ENCODE measurements around the gene ZDHHC11B. TPM values are rescaled to one million over a fixed set of nuclear protein-coding genes. Genes with fewer than 3 reads are reported as not detected.
A peak's percentile ranks its signal among the peaks of the same experiment; 100 is the strongest.
"Not testable (repeated sequence)": the region's sequence is repeated elsewhere in the genome, so short reads cannot be mapped to it uniquely, and the experiment has no call there.

Gene ZDHHC11B
- total and polyA plus RNA-seq, 7 experiments from 2014 or later, result 0.13 to 5.5 (median 1.2) TPM; not detected in 2

DNA sequence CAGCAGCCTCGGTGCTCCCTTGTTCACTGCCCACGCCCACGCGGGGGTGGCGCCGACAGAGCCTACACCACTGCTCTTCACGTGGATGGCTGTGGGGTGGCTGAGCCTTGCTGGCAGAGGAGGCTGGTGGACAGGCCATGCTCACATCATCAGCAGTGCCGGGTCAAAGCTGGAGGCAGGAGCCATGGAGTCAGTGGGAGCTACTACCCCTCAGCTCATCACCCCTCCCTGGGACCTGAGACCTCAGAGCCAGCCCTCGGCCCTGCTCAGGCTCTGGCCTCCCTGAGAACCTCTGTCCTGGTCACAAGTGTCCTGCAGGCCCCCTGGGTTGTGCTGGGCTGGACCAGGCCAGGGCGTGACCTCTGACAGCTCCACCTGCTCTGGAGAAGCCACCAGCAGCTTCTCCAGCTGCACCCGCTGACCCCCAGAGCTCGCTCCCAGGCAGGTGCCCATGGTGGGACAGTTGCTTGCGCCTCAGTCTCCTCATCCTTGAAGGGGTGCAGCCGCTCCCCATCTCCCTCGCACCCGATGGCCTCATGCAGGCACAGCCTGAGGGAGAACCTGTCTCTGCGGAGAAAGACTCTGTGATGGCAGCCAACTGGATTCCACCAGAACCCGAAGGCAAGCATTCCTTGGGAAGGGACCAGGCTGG lies 9.5 kb downstream of the ZDHHC11B start:
- H3K4me3 ChIP-seq (ENCODE audit: low read length); H3K36me3 ChIP-seq (ENCODE audit: control insufficient read depth in 2 of 3, insufficient read depth in 3 of 3, low read length in 3 of 3); H3K27ac Mint-ChIP-seq; H3K27ac ChIP-seq (ENCODE audit: low read depth, low read length); H3K4me1 Mint-ChIP-seq; H3K27me3 Mint-ChIP-seq; H3K9me3 Mint-ChIP-seq; H3K27me3 ChIP-seq (ENCODE audit: control insufficient read depth in 2 of 2, insufficient read depth in 2 of 2, low read length in 2 of 2); H3K4me1 ChIP-seq (ENCODE audit: control insufficient read depth in 2 of 2, insufficient read depth in 2 of 2, low read length in 2 of 2); H3K4me3 Mint-ChIP-seq; intact Hi-C loops (cut with micrococcal nuclease); POLR2A ChIA-PET; H3K36me3 Mint-ChIP-seq; DNase-seq; H3K9me3 ChIP-seq (ENCODE audit: control insufficient read depth in 2 of 3, low read length in 3 of 3); CTCF ChIA-PET: not testable (repeated sequence)
- ATAC-seq, result peak; percentile 7

DNA sequence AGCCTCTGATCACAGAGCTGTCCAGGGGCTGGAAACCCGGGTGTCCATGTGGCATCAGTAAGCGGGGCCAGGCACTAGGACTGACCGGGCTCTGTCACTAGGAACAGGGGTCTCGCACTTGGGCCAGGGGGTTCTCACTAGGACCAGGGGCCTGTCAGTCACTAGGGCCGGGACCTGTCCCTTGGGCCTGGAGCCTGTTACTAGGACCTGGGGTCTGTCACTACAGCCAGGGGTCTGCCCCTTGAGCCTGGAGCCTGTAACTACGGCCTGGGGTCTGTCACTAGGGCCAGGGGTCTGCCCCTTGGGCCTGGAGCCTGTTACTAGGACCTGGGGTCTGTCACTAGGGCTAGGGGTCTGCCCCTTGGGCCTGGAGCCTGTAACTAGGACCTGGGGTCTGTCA lies 10.2 kb downstream of the ZDHHC11B start:
- H3K4me3 ChIP-seq (ENCODE audit: low read length); DNase-seq; H3K9me3 ChIP-seq (ENCODE audit: control insufficient read depth in 2 of 3, low read length in 3 of 3); H3K36me3 ChIP-seq (ENCODE audit: control insufficient read depth in 2 of 3, insufficient read depth in 3 of 3, low read length in 3 of 3); H3K4me3 Mint-ChIP-seq; intact Hi-C loops (cut with micrococcal nuclease); H3K36me3 Mint-ChIP-seq; H3K27ac Mint-ChIP-seq; H3K27me3 Mint-ChIP-seq; H3K4me1 Mint-ChIP-seq; H3K9me3 Mint-ChIP-seq; H3K4me1 ChIP-seq (ENCODE audit: control insufficient read depth in 2 of 2, insufficient read depth in 2 of 2, low read length in 2 of 2); ATAC-seq; CTCF ChIA-PET; POLR2A ChIA-PET; H3K27ac ChIP-seq (ENCODE audit: low read depth, low read length); H3K27me3 ChIP-seq (ENCODE audit: control insufficient read depth in 2 of 2, insufficient read depth in 2 of 2, low read length in 2 of 2): not testable (repeated sequence)

DNA sequence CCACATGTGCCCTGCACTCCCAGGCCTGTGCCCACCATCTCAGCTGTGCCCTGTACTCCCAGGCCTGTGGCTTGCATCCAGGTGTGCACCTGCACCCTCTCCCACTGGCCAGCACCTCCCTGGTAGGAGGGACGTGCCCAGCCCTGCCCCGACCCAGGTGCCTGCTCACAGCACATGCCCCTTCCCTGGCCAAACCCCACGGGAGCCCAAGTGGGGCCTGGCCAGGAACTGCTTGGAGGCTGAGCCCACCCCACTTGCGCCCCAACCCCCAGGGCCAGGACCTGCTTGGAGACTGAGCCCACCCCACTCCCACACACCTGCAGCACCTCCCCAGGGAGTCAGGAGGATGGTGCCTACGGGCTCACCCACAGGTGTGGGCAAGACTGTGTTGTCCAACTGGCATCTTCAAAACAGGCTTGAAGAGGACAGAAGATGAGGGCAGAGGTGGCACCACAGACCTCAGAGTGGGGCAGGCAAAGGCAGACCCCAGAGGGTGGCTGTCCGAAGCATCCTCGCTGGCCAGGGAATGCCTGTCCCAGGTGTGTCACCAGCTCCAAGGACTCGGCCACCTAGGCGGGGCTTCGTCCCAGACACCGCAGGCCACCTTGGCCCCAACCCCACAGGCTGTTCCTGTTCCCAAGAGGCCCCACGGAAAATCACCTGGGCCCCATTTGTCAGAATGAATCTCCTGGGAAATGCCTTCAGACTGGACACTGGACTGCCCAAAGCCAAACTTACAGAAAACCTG lies 10.8 kb downstream of the ZDHHC11B start:
- ATAC-seq, result no peak
- Mint-ChIP-seq H3K4me3 (no peak overlapping the region), H3K27ac (no peak overlapping the region), H3K4me1 (no peaks in the 10 kb centered on the region), H3K36me3 (no peaks in the 10 kb centered on the region), H3K9me3 (no peaks in the 10 kb centered on the region), H3K27me3 (peaks cover 0 to 4% (median 0%) of the 10 kb centered on the region in 5 donors)
- no peaks in the 10 kb centered on the region for H3K4me1 ChIP-seq (ENCODE audit: control insufficient read depth in 2 of 2, insufficient read depth in 2 of 2, low read length in 2 of 2)
- ChIA-PET POLR2A (no interaction called here), CTCF (no interaction called here)
- no peaks in the 10 kb centered on the region for H3K36me3 ChIP-seq (ENCODE audit: control insufficient read depth in 2 of 3, insufficient read depth in 3 of 3, low read length in 3 of 3)
- H3K9me3 ChIP-seq (ENCODE audit: control insufficient read depth in 2 of 3, low read length in 3 of 3), result no peaks in the 10 kb centered on the region
- H3K4me3 ChIP-seq (ENCODE audit: low read length), result no peak overlapping the region
- H3K27ac ChIP-seq (ENCODE audit: low read depth, low read length), result no peak overlapping the region
- DNase-seq, result no peak
- H3K27me3 ChIP-seq (ENCODE audit: control insufficient read depth in 2 of 2, insufficient read depth in 2 of 2, low read length in 2 of 2), result no peaks in the 10 kb centered on the region
- intact Hi-C loops (cut with micrococcal nuclease), result no loop called here

DNA sequence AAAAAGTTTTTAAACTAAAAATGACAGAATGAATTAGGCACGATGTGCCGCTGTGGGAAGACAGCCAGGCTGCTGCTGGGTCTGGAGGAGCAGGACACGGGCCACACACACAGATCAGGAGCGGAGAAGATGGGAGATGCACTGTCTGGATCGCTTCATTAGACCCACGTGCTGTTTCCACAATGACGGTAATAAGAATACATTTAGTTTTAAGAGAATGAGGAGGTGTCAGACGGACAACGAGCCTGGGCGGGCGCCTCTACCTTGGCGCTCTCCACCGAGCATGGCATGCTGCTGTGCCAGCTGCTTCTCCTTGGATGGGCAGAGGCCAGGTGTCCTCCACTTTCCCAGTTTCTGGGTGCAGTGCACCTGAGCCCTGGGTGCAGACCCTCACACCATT lies 11.6 kb downstream of the ZDHHC11B start:
- H3K36me3 ChIP-seq (ENCODE audit: control insufficient read depth in 2 of 3, insufficient read depth in 3 of 3, low read length in 3 of 3); H3K4me3 ChIP-seq (ENCODE audit: low read length); H3K9me3 Mint-ChIP-seq; H3K4me1 Mint-ChIP-seq; H3K27me3 ChIP-seq (ENCODE audit: control insufficient read depth in 2 of 2, insufficient read depth in 2 of 2, low read length in 2 of 2); H3K27ac ChIP-seq (ENCODE audit: low read depth, low read length); H3K36me3 Mint-ChIP-seq; H3K9me3 ChIP-seq (ENCODE audit: control insufficient read depth in 2 of 3, low read length in 3 of 3); H3K4me1 ChIP-seq (ENCODE audit: control insufficient read depth in 2 of 2, insufficient read depth in 2 of 2, low read length in 2 of 2); ATAC-seq; POLR2A ChIA-PET; intact Hi-C loops (cut with micrococcal nuclease); H3K27me3 Mint-ChIP-seq; DNase-seq; H3K4me3 Mint-ChIP-seq; CTCF ChIA-PET: not testable (repeated sequence)
- peak overlapping the region in 1 of 9 donors; percentile 59 for H3K27ac Mint-ChIP-seq

GRCh38 chr5:772547-772890 lies 12.0 kb downstream of the ZDHHC11B start:
- CTCF ChIA-PET; H3K4me3 ChIP-seq (ENCODE audit: low read length); H3K27ac ChIP-seq (ENCODE audit: low read depth, low read length); H3K27ac Mint-ChIP-seq; ATAC-seq; H3K9me3 ChIP-seq (ENCODE audit: control insufficient read depth in 2 of 3, low read length in 3 of 3); H3K4me3 Mint-ChIP-seq; POLR2A ChIA-PET; H3K27me3 ChIP-seq (ENCODE audit: control insufficient read depth in 2 of 2, insufficient read depth in 2 of 2, low read length in 2 of 2); H3K9me3 Mint-ChIP-seq; H3K4me1 ChIP-seq (ENCODE audit: control insufficient read depth in 2 of 2, insufficient read depth in 2 of 2, low read length in 2 of 2); H3K36me3 Mint-ChIP-seq; H3K36me3 ChIP-seq (ENCODE audit: control insufficient read depth in 2 of 3, insufficient read depth in 3 of 3, low read length in 3 of 3); intact Hi-C loops (cut with micrococcal nuclease); DNase-seq; H3K27me3 Mint-ChIP-seq; H3K4me1 Mint-ChIP-seq: not testable (repeated sequence)

DNA sequence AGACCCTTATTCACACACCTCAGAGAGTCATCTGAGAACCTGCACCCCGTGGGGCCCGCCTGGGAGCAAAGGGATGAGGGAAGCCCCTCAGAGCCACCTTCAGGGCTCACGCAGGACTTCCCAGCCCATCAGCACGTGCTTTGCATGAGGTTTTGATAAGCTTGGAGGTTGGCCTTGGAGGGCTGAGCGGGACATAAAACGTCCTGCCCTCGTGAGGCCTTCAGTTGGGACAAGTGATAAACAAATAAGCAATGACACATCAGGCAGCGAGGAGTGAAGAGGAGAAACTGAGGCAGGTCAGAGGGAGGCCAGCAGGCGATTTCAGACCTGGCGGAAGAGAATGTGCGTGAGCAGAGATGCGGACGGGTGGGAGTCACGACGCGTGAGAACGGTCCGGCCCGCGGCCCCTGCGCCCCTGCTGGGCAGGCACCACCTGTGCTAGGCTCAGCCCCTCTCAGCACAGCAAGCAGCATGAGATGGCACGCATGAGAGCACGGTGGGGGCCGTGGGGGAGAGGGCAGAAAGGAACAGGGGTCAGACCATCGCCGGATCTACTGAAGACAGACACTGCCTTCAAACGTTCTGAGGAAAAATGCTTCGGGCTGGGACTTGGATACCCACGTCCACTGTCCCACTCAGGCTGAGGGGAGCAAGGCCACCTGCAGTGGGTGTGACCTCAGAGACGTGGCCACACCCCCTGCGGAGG lies 12.5 kb downstream of the ZDHHC11B start:
- H3K36me3 ChIP-seq (ENCODE audit: control insufficient read depth in 2 of 3, insufficient read depth in 3 of 3, low read length in 3 of 3); H3K9me3 ChIP-seq (ENCODE audit: control insufficient read depth in 2 of 3, low read length in 3 of 3); DNase-seq; H3K4me3 Mint-ChIP-seq; H3K4me1 ChIP-seq (ENCODE audit: control insufficient read depth in 2 of 2, insufficient read depth in 2 of 2, low read length in 2 of 2); intact Hi-C loops (cut with micrococcal nuclease); H3K9me3 Mint-ChIP-seq; H3K27me3 ChIP-seq (ENCODE audit: control insufficient read depth in 2 of 2, insufficient read depth in 2 of 2, low read length in 2 of 2); H3K4me3 ChIP-seq (ENCODE audit: low read length); H3K4me1 Mint-ChIP-seq; ATAC-seq; H3K36me3 Mint-ChIP-seq; POLR2A ChIA-PET; CTCF ChIA-PET; H3K27me3 Mint-ChIP-seq; H3K27ac ChIP-seq (ENCODE audit: low read depth, low read length); H3K27ac Mint-ChIP-seq: not testable (repeated sequence)

Measured in naive thymus-derived CD4-positive, alpha-beta T cell (primary cell).